Suprapubic skin (tissue), 4 donors: ENCODE measurements around the gene PEX1. TPM values are rescaled to one million over a fixed set of nuclear protein-coding genes. Genes with fewer than 3 reads are reported as not detected.
"Not testable (repeated sequence)": the region's sequence is repeated elsewhere in the genome, so short reads cannot be mapped to it uniquely, and the experiment has no call there.

Source experiments
- DNase-seq, 2 donors: peaks; one replicate each; pipeline ENCODE4 v3.0.0-alpha.2; 2019; ENCODE audit warnings: low spot score in 2 of 2
- H3K27ac ChIP-seq: fragments of 200-600 bp; sonication (generic); one replicate; pipeline ENCODE4 v1.5.1; 2019
- H3K27me3 ChIP-seq: fragments of 200-600 bp; sonication (generic); one replicate; pipeline ENCODE4 v1.5.1; 2019
- H3K36me3 ChIP-seq: fragments of 200-600 bp; sonication (generic); one replicate; pipeline ENCODE4 v1.5.1; 2019
- H3K4me1 ChIP-seq: fragments of 200-600 bp; sonication (generic); one replicate; pipeline ENCODE4 v1.5.1; 2019
- H3K4me3 ChIP-seq: fragments of 200-600 bp; sonication (generic); one replicate; pipeline ENCODE4 v1.5.1; 2019; ENCODE audit warnings: mild to moderate bottlenecking
- H3K9me3 ChIP-seq: fragments of 200-600 bp; sonication (generic); one replicate; pipeline ENCODE4 v1.5.1; 2019
- EP300 ChIP-seq: sonication (generic); formaldehyde crosslinking; IDR thresholded peaks from one replicate; pipeline ENCODE4 v1.6.1; 2017; ENCODE audit warnings: antibody characterized with exemption
- POLR2A ChIP-seq, 2 donors: fragments of 450-650 bp; IDR thresholded peaks; one replicate each; pipeline ENCODE4 v1.6.1; 2017; ENCODE audit warnings: antibody characterized with exemption in 2 of 2, mild to moderate bottlenecking in 2 of 2, moderate library complexity in 2 of 2
- POLR2AphosphoS5 ChIP-seq, 3 donors: sonication (generic); formaldehyde crosslinking; IDR thresholded peaks; one replicate each; pipeline ENCODE4 v1.6.1; 2017; ENCODE audit warnings: antibody characterized with exemption in 3 of 3
- WGBS: methylation state at CpG from one replicate; pipeline ENCODE4 v1.1.5; 2018; 5-methylcytosine and 5-hydroxymethylcytosine counted together
- total RNA-seq, 4 donors: library from RNA; depleted of rRNA; stranded (reverse); fragments of >200 nt; gene quantifications; one replicate each; pipeline ENCODE4 v1.1.0, GENCODE V29; 2016
- TF ChIP-seq, protein P1 (sequence below), 2 donors: fragments of 200-600 bp in 1 of 2; fragments of 450-650 bp in 1 of 2; sonication (generic) in 1 of 2; IDR thresholded peaks; one replicate each; pipeline ENCODE4 v1.5.1; 2016 to 2019; ENCODE audit warnings: antibody characterized with exemption in 2 of 2, mild to moderate bottlenecking in 1 of 2, moderate library complexity in 1 of 2

The PEX1 gene
- total RNA-seq, 4 donors from 2014 or later: 20.4 to 66.3 (median 21.6) TPM

DNA sequence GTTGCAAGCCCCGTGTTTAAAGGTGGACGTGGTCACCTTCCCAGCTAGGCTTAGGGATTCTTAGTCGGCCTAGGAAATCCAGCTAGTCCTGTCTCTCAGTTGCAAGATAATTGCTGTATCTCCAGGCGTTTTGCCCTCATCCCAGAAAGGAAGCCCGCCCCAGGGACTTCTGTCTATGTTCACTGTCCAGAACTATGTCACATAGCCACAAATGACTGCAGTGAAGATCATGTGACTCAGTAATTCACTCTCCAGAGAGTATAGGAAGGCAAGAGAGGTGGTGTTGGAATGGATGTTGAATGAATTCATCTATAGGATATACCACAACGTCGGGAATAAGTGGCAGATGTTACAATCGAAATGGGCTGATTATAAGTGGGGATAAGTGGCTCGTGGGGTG lies 50.2 kb downstream of the PEX1 start:
- no peak for DNase-seq
- Histone ChIP-seq H3K36me3 (peaks cover 10% of the 10 kb centered on the region), H3K9me3 (no peaks in the 10 kb centered on the region), H3K4me1 (no peaks in the 10 kb centered on the region), H3K4me3 (no peak overlapping the region), H3K27ac (no peak overlapping the region), H3K27me3 (no peaks in the 10 kb centered on the region)
- WGBS: 88% methylated on average over 9 of the region's 9 CpGs
- TF ChIP-seq POLR2A (IDR thresholded peaks at IDR 0.05) (no peak), POLR2AphosphoS5 (IDR thresholded peaks at IDR 0.05) (no peak)
- TF ChIP-seq, protein P1, sequence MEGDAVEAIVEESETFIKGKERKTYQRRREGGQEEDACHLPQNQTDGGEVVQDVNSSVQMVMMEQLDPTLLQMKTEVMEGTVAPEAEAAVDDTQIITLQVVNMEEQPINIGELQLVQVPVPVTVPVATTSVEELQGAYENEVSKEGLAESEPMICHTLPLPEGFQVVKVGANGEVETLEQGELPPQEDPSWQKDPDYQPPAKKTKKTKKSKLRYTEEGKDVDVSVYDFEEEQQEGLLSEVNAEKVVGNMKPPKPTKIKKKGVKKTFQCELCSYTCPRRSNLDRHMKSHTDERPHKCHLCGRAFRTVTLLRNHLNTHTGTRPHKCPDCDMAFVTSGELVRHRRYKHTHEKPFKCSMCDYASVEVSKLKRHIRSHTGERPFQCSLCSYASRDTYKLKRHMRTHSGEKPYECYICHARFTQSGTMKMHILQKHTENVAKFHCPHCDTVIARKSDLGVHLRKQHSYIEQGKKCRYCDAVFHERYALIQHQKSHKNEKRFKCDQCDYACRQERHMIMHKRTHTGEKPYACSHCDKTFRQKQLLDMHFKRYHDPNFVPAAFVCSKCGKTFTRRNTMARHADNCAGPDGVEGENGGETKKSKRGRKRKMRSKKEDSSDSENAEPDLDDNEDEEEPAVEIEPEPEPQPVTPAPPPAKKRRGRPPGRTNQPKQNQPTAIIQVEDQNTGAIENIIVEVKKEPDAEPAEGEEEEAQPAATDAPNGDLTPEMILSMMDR (IDR thresholded peaks at IDR 0.05): no peak

GRCh38 chr7:92477681-92478080 lies 50.6 kb downstream of the PEX1 start, which contains the start of gene ERVW-1:
TSS of gene ERVW-1 (minus strand) at chr7:92477946. CDS start at chr7:92470381, 7,565 bp downstream.
- H3K4me1 ChIP-seq, H3K27ac ChIP-seq, H3K9me3 ChIP-seq, DNase-seq, H3K36me3 ChIP-seq, H3K27me3 ChIP-seq, H3K4me3 ChIP-seq: not testable (repeated sequence)
- whole genome bisulfite sequencing: 96% methylated on average over 11 of the region's 11 CpGs

DNA sequence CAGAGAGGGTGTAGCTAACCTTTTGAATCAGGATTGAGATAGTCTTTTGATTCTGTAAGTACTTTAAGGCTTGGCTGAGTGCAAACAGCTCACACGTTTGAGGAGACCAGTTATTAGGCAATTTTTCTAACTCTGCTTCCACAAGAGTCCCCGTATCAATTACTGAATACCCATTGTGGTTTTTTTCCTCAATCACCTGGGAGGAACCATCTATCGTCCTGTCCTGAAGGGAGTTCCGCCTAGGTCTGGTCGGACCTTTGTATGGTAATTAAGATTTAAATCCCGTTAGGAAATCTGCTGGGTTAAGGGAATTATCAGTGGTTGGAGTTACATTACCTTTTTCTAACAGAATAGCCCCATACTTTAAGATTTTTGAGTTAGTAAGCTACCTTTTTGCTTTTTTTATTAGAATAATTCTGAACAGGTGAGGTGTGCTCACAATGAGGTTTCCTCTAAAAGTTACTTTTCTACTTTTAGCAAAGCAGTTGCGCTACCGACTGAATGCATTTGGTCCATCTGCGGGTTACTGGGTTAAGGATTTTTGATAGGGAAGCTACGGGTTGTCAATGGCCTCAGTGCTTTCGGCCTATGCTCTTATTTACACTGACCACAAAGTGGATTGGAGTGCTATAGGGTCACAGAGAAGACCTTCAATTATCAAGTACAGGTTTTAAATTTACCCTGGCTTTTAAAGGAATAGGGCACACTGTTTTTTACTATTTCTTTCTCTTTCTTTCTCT lies 52.3 kb downstream of the PEX1 start:
- not testable (repeated sequence) for H3K27me3 ChIP-seq, DNase-seq
- 94% methylated on average over 11 of the region's 11 CpGs for WGBS

GRCh38 chr7:92475261-92475770 lies 53.0 kb downstream of the PEX1 start:
- not testable (repeated sequence) for H3K9me3 ChIP-seq, H3K27me3 ChIP-seq, H3K4me3 ChIP-seq, H3K4me1 ChIP-seq, H3K27ac ChIP-seq, H3K36me3 ChIP-seq, DNase-seq
- 89% methylated on average over 12 of the region's 12 CpGs for WGBS

More for the DNA sequence above, 52.3 kb downstream of the PEX1 start:
- H3K9me3 ChIP-seq, H3K27ac ChIP-seq, H3K4me1 ChIP-seq, H3K4me3 ChIP-seq, H3K36me3 ChIP-seq: not testable (repeated sequence)

DNA sequence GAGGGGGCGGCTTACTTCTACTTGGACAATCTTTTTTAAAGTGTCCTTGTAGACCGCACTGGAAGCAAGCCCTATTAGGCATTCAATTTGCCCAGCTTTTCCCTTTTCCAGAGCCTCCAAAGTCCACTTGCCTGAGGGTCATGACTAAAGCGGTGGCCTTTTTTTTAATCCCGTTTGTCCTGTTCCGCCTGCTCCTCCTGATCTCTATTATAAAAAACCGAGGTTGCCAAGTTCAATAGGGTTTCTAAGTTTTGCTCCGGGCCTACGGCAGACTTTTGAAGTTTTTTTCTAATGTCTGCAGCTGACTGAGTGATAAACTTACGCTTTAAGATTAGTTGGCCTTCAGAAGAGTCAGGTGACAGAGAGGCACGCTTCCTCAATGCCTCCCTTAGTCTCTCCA lies 54.3 kb downstream of the PEX1 start:
- 63% methylated on average over 10 of the region's 10 CpGs for WGBS
- not testable (repeated sequence) for H3K27ac ChIP-seq, H3K4me3 ChIP-seq, H3K9me3 ChIP-seq, H3K4me1 ChIP-seq, H3K27me3 ChIP-seq, DNase-seq, H3K36me3 ChIP-seq

- peaks cover 10% of the 10 kb centered on the region for H3K4me1 ChIP-seq
- H3K36me3 ChIP-seq, H3K4me3 ChIP-seq, H3K27ac ChIP-seq, H3K27me3 ChIP-seq, DNase-seq, H3K9me3 ChIP-seq: not testable (repeated sequence)
- 93% methylated on average over 9 of the region's 9 CpGs for WGBS
These were observed 59.7 kb downstream of the PEX1 start for GRCh38 chr7:92468589-92468988.

GRCh38 chr7:92466682-92467081 lies 61.6 kb downstream of the PEX1 start:
- 85% methylated on average over 2 of the region's 2 CpGs for WGBS
- H3K36me3 ChIP-seq: peaks cover 2% of the 10 kb centered on the region

More at GRCh38 chr7:92466682-92467081, 61.6 kb downstream of the PEX1 start:
- Histone ChIP-seq H3K4me1 (peaks cover 11% of the 10 kb centered on the region), H3K9me3 (no peaks in the 10 kb centered on the region), H3K27ac (no peak overlapping the region), H3K4me3 (no peak overlapping the region), H3K27me3 (no peaks in the 10 kb centered on the region)
- no peak for TF ChIP-seq EP300
- no peak for TF ChIP-seq POLR2A (IDR thresholded peaks at IDR 0.05)
- TF ChIP-seq, protein P1 (IDR thresholded peaks at IDR 0.05): no peak
- no peak for TF ChIP-seq POLR2AphosphoS5 (IDR thresholded peaks at IDR 0.05)
- no peak for DNase-seq
